Subcutaneous adipose tissue (tissue), 4 donors: ENCODE data around the gene TNFRSF4. TPM values are rescaled to one million over a fixed set of nuclear protein-coding genes. Genes with fewer than 3 reads are reported as not detected.

Source experiments
- total RNA-seq, 4 donors: library from RNA; depleted of rRNA; stranded (reverse); fragments of >200 nt; gene quantifications; one replicate each; pipeline ENCODE4 v1.1.0, GENCODE V29; 2016
- TF ChIP-seq, protein P1 (sequence below): fragments of 450-650 bp; IDR thresholded peaks from one replicate; pipeline ENCODE4 v1.5.1; 2016; ENCODE audit warnings: low read depth, mild to moderate bottlenecking, control low read depth, antibody characterized with exemption, moderate library complexity

Gene TNFRSF4
- total RNA-seq, 4 donors from 2014 or later: 0.68 to 4.7 (median 1.6) TPM; not detected in 1

DNA sequence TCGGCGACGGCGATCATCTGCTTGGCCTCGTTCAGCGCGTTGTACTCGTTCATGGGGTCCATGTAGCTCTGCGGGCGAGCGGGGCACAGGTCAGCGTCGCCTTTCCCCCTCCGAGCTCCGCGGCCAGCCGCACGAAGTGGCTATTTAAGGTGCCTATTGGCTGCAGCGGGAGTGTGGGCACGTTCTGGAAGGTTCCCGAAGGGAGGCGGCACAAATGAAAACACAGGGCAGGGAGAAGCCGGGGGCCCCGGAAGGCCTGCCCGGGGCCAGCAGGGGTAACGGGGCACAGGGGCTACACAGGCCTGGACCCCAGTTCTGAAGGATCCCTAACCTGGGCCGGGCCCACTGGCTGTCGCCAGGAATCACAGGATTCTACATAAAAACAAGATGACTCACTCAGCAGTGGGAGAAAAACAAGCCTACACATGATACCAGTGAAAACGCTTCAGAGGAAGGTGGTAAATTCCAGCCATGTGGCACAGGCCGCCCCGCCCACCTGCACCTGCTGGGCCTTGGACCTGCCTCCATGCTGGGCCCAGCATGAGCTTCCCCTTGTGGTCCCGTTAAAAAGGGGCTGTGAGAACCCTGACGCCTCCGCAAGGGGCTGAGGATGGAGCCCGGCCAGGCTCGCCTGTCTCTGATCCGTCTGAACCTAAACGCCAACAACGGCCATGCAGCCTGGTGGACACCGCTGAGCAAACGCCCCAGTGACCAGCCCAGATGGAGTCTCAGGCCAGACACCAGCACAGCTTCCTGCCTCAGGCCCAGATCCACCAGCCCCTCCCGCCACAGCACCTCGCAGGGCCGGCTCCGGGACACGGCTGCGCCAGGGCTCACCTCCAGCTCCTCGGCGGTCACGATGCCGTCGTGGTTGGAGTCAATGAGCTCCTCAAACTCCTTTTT lies 3.9 kb upstream of the TNFRSF4 start:
- TF ChIP-seq, protein P1, sequence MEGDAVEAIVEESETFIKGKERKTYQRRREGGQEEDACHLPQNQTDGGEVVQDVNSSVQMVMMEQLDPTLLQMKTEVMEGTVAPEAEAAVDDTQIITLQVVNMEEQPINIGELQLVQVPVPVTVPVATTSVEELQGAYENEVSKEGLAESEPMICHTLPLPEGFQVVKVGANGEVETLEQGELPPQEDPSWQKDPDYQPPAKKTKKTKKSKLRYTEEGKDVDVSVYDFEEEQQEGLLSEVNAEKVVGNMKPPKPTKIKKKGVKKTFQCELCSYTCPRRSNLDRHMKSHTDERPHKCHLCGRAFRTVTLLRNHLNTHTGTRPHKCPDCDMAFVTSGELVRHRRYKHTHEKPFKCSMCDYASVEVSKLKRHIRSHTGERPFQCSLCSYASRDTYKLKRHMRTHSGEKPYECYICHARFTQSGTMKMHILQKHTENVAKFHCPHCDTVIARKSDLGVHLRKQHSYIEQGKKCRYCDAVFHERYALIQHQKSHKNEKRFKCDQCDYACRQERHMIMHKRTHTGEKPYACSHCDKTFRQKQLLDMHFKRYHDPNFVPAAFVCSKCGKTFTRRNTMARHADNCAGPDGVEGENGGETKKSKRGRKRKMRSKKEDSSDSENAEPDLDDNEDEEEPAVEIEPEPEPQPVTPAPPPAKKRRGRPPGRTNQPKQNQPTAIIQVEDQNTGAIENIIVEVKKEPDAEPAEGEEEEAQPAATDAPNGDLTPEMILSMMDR: no peak

GRCh38 chr1:1216770-1217620 lies 3.0 kb upstream of the TNFRSF4 start:
- TF ChIP-seq, protein P1: no peak

- TF ChIP-seq, protein P1: no peak
Measured at GRCh38 chr1:1215881-1216605, 2.1 kb upstream of the TNFRSF4 start.

DNA sequence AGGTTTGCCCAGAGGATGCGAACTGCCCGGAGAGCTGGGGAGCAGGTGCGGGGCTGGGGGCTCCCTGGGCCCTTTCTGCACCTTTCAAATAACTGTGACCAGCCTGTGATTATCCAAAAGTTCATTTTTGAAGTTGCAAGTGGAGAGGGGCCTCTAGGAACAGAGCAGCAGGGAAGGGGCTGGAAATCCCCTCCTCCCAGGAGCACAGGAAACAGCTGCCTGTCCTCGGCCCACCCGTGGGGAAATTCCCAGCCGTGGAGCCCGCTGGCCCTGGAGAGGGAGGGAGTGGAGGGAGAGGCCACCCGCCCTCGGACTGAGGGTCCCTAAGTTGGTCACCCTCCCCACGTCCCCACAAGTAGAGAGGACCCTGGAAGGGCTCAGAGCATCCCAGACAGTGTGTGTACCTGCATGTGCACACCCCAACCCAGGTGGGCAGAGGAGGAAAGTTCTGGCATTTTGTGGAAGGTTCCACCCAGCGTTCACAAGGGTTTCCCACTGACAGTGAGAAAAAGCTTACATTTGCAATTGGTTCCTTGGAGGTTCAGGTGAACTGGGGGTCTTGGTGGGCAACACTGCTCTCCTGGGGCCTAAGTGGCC lies 1.2 kb upstream of the TNFRSF4 start:
- TF ChIP-seq, protein P1: no peak

- TF ChIP-seq, protein P1: no peak
Measured at GRCh38 chr1:1212780-1213344, 1.1 kb downstream of the TNFRSF4 start.

- TF ChIP-seq, protein P1: no peak
Measured at GRCh38 chr1:1211541-1212441, 2.2 kb downstream of the TNFRSF4 start.
